ENCODE results near the gene ACTRT2. TPM values are rescaled to one million over a fixed set of nuclear protein-coding genes. Genes with fewer than 3 reads are reported as not detected.

Gene ACTRT2
- total RNA-seq, 1 experiment from 2014 or later: not detected

- Histone ChIP-seq H3K27ac (ENCODE audit: low read depth, low read length, poor library complexity, severe bottlenecking) (no peak overlapping the region), H3K36me3 (ENCODE audit: insufficient read depth, low read length, poor library complexity, severe bottlenecking) (no peaks in the 10 kb centered on the region), H3K4me1 (ENCODE audit: insufficient read depth, low read length, poor library complexity, severe bottlenecking) (no peaks in the 10 kb centered on the region), H3K4me3 (ENCODE audit: low read depth, low read length, poor library complexity, severe bottlenecking) (no peak overlapping the region), H3K9me3 (ENCODE audit: low read depth, low read length, poor library complexity, severe bottlenecking) (no peaks in the 10 kb centered on the region), H3K27me3 (replicated peaks; ENCODE audit: insufficient read depth, low read depth, low read length, poor library complexity) (peaks cover 46% of the 10 kb centered on the region)
- DNase-seq (ENCODE audit: low spot score): no peak
- ChIA-PET POLR2A (ENCODE audit: low non-redundant PET) (no interaction called here), CTCF (no interaction called here)
- BruUV-seq (replicated peaks): no TSS peak
- intact Hi-C loops (cut with micrococcal nuclease; ENCODE audit: unreplicated experiment): no loop called here
- TF ChIP-seq EZH2 (IDR thresholded peaks at IDR 0.05; ENCODE audit: borderline replicate concordance, low read depth, low read length, poor library complexity, severe bottlenecking) (no peak), CTCF (conservative IDR thresholded peaks at IDR 0.05; ENCODE audit: low read depth, low read length) (no peak)
These were observed 5.5 kb downstream of the ACTRT2 start for GRCh38 chr1:3026581-3027391.

GRCh38 chr1:3027611-3028371, 6.5 kb downstream of the ACTRT2 start:
- no peak for TF ChIP-seq CTCF (conservative IDR thresholded peaks at IDR 0.05; ENCODE audit: low read depth, low read length)
- no peak for TF ChIP-seq EZH2 (IDR thresholded peaks at IDR 0.05; ENCODE audit: borderline replicate concordance, low read depth, low read length, poor library complexity, severe bottlenecking)
- ChIA-PET CTCF (no interaction called here), POLR2A (ENCODE audit: low non-redundant PET) (no interaction called here)
- Histone ChIP-seq H3K27me3 (replicated peaks; ENCODE audit: insufficient read depth, low read depth, low read length, poor library complexity) (peaks cover 56% of the 10 kb centered on the region), H3K27ac (ENCODE audit: low read depth, low read length, poor library complexity, severe bottlenecking) (no peak overlapping the region), H3K36me3 (ENCODE audit: insufficient read depth, low read length, poor library complexity, severe bottlenecking) (no peaks in the 10 kb centered on the region), H3K4me1 (ENCODE audit: insufficient read depth, low read length, poor library complexity, severe bottlenecking) (no peaks in the 10 kb centered on the region), H3K4me3 (ENCODE audit: low read depth, low read length, poor library complexity, severe bottlenecking) (no peak overlapping the region), H3K9me3 (ENCODE audit: low read depth, low read length, poor library complexity, severe bottlenecking) (no peaks in the 10 kb centered on the region)
- intact Hi-C loops (cut with micrococcal nuclease; ENCODE audit: unreplicated experiment): no loop called here
- no peak for DNase-seq (ENCODE audit: low spot score)
- no TSS peak for BruUV-seq (replicated peaks)

DNA sequence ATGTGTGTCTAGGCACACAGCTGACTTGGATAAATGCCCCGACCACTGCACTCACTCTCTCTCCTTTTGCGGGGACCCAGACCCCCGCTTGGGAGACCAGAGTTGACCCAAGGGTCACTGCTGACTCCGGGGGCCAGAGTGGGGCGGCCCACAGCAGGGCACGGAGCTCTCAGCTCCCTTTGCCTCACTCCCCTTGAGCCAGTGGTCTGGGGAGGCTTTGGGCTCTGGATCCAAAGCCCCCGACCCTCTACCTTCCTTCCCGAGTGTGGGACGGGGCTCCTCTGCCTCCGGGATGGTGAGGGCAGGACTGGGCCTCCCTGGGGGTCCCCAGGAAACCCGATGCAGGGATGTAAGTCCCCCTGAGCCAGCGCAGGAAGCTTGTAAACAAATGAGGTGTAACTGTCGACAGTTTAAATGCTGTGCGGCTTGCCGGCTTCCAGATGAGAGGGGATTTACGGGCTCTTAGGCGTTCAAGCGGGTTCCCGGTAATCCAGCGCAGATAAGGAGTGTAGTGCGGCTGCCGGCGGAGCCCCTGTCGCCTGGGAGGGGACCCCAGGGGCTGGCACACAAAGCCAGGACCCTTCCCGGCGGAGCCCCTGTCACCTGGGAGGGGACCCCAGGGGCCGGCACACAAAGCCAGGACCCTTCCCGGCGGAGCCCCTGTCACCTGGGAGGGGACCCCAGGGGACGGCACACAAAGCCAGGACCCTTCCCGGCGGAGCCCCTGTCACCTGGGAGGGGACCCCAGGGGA, 7.4 kb downstream of the ACTRT2 start:
- POLR2A ChIA-PET (ENCODE audit: low non-redundant PET): no interaction called here
- Histone ChIP-seq H3K4me3 (ENCODE audit: low read depth, low read length, poor library complexity, severe bottlenecking) (no peak overlapping the region), H3K27me3 (replicated peaks; ENCODE audit: insufficient read depth, low read depth, low read length, poor library complexity) (peaks cover 61% of the 10 kb centered on the region), H3K9me3 (ENCODE audit: low read depth, low read length, poor library complexity, severe bottlenecking) (no peaks in the 10 kb centered on the region), H3K4me1 (ENCODE audit: insufficient read depth, low read length, poor library complexity, severe bottlenecking) (no peaks in the 10 kb centered on the region), H3K27ac (ENCODE audit: low read depth, low read length, poor library complexity, severe bottlenecking) (no peak overlapping the region), H3K36me3 (ENCODE audit: insufficient read depth, low read length, poor library complexity, severe bottlenecking) (no peaks in the 10 kb centered on the region)
- no peak for DNase-seq (ENCODE audit: low spot score)
- intact Hi-C loops (cut with micrococcal nuclease; ENCODE audit: unreplicated experiment): no loop called here
- no TSS peak for BruUV-seq (replicated peaks)
- TF ChIP-seq CTCF (conservative IDR thresholded peaks at IDR 0.05; ENCODE audit: low read depth, low read length): no peak
- TF ChIP-seq EZH2 (IDR thresholded peaks at IDR 0.05; ENCODE audit: borderline replicate concordance, low read depth, low read length, poor library complexity, severe bottlenecking): peak; percentile 41
- CTCF ChIA-PET: no interaction called here
